MM.1S (cell line): ENCODE measurements around the gene STAMBPL1.

Experiments used
- EZH2 ChIP-seq: fragments of 300-600 bp; sonication (generic); optimal IDR thresholded peaks from 2 replicates; pipeline ENCODE3; 2017; ENCODE audit warnings: low read depth, mild to moderate bottlenecking, antibody characterized with exemption, low read length, mixed read lengths
- EZH2phosphoT487 ChIP-seq: fragments of 300-600 bp; sonication (generic); IDR thresholded peaks from 2 replicates; pipeline ENCODE4 v1.6.1; 2018; ENCODE audit warnings: antibody characterized with exemption, low read length
- TF ChIP-seq, protein P1 (sequence below): fragments of 300-600 bp; sonication (generic); IDR thresholded peaks from 2 replicates; pipeline ENCODE4 v1.5.1; 2016; ENCODE audit warnings: antibody characterized with exemption, low read length, mixed read lengths

DNA sequence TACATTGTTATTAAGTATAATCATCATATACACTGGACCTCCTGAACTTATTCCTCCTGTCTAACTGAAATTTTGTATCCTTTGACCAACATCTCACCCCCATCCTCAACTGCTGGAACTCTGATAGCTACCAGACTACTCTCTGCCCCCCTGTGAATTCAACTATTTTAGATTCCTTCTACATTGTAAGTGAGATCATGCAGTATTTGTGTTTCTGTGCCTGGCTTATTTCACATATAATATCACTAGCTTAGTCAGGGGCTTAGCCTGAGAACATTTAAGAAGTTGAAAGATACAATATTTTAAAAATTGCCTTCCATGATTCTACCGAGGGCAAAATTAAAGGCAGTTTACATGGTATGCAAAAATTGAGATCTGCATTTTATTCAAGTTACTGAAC, 26.9 kb downstream of the STAMBPL1 start:
- TF ChIP-seq, protein P1, sequence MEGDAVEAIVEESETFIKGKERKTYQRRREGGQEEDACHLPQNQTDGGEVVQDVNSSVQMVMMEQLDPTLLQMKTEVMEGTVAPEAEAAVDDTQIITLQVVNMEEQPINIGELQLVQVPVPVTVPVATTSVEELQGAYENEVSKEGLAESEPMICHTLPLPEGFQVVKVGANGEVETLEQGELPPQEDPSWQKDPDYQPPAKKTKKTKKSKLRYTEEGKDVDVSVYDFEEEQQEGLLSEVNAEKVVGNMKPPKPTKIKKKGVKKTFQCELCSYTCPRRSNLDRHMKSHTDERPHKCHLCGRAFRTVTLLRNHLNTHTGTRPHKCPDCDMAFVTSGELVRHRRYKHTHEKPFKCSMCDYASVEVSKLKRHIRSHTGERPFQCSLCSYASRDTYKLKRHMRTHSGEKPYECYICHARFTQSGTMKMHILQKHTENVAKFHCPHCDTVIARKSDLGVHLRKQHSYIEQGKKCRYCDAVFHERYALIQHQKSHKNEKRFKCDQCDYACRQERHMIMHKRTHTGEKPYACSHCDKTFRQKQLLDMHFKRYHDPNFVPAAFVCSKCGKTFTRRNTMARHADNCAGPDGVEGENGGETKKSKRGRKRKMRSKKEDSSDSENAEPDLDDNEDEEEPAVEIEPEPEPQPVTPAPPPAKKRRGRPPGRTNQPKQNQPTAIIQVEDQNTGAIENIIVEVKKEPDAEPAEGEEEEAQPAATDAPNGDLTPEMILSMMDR = no peak
- TF ChIP-seq EZH2 = no peak
- TF ChIP-seq EZH2phosphoT487 = no peak
